ENCODE measurements around the gene RAD9B. TPM values are rescaled to one million over a fixed set of nuclear protein-coding genes. Genes with fewer than 3 reads are reported as not detected.

The RAD9B gene
- total and polyA plus RNA-seq, 2 of the 13 experiments (the other 11 are each of a cell fraction or from before 2014, with no cell fraction given) = 0.05 to 0.38 TPM

GRCh38 chr12:110467847-110468213, 34.3 kb upstream of the RAD9B start (continued):
- TF ChIP-seq ZNF800 (CRISPR knock-in tag; IDR thresholded peaks at IDR 0.05) (no peak), ASH2L (IDR thresholded peaks at IDR 0.05; ENCODE audit: insufficient read length, low read depth, low read length) (no peak), ZIK1 (CRISPR knock-in tag; IDR thresholded peaks at IDR 0.05; ENCODE audit: borderline replicate concordance, low read depth) (0 out of 2 replicates have a peak, but pooled peaks have one; percentile 16), ZNF547 (CRISPR knock-in tag; IDR thresholded peaks at IDR 0.05) (no peak), THAP11 (CRISPR knock-in tag; IDR thresholded peaks at IDR 0.05) (no peak), ZBTB26 (CRISPR knock-in tag; IDR thresholded peaks at IDR 0.05; ENCODE audit: borderline replicate concordance) (0 out of 2 replicates have a peak, but pooled peaks have one; percentile 32), ZSCAN30 (CRISPR knock-in tag; IDR thresholded peaks at IDR 0.05) (no peak), ZC3H13 (CRISPR knock-in tag; IDR thresholded peaks at IDR 0.05) (0 out of 2 replicates have a peak, but pooled peaks have one; percentile 35), KLF15 (CRISPR knock-in tag; IDR thresholded peaks at IDR 0.05; ENCODE audit: borderline replicate concordance) (no peak), TAF1 (CRISPR knock-in tag; IDR thresholded peaks at IDR 0.05) (peak; percentile 80; the same call in 1 of the 2 replicates), ZNF460 (CRISPR knock-in tag; IDR thresholded peaks at IDR 0.05; ENCODE audit: borderline replicate concordance) (no peak), TFDP2 (CRISPR knock-in tag; IDR thresholded peaks at IDR 0.05) (no peak), KDM3A (CRISPR knock-in tag; IDR thresholded peaks at IDR 0.05; ENCODE audit: low read depth) (no peak), ATF2 (CRISPR knock-in tag; IDR thresholded peaks at IDR 0.05) (no peak), HOXD1 (CRISPR knock-in tag; IDR thresholded peaks at IDR 0.05) (no peak), HDAC2 (CRISPR knock-in tag; IDR thresholded peaks at IDR 0.05) (no peak), SALL2 (CRISPR knock-in tag; IDR thresholded peaks at IDR 0.05) (no peak), TOE1 (CRISPR knock-in tag; IDR thresholded peaks at IDR 0.05) (no peak), TSC22D2 (CRISPR knock-in tag; IDR thresholded peaks at IDR 0.05; ENCODE audit: borderline replicate concordance) (no peak), POLR2G (IDR thresholded peaks at IDR 0.05; ENCODE audit: low read depth, low read length) (peak; percentile 91; the same call in 1 of the 2 replicates), ZNF574 (CRISPR knock-in tag; IDR thresholded peaks at IDR 0.05) (no peak)

Measured in HepG2 (cell line).